Measurements from ENCODE around the gene SHH. TPM values are rescaled to one million over a fixed set of nuclear protein-coding genes. Genes with fewer than 3 reads are reported as not detected.
A peak's percentile ranks its signal among the peaks of the same experiment; 100 is the strongest.

Gene SHH
- total and polyA plus RNA-seq, 7 experiments from 2014 or later: not detected

DNA sequence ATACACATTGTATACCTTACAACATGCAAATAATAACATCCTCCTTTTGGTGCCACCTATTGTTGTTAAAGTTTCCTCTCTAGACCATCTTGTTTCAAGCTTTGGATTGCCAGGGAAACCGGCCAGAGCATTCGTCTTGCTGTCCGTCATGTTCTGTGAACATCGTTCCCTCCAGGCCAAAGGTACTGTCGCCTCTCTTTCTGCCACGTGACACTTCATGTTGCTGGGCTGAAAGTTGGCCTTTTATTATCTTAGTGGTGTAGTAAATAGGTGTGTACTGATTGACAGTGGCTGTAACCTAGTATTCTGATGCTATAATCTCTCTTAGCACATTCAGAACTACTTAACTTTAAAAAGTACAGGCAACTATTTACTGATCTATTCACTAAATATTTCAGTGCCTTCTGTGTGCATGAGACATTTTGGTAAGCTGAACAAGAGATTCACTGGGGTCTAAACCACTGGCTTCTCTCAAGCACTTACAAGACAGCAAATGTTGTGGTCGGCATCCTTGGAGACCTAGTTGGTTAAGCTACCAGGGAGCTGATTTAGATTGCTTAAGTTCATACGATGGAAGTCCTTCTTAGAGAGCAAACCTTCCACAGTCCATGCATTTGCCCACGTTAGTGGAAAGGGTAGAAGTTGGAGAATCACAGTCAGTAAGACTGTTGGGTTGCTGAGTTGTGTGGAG is 52.4 kb downstream of the SHH start:
- ChIA-PET CTCF (no interaction called here), POLR2A (no interaction called here)
- Mint-ChIP-seq H3K27ac (peak overlapping the region in 5 of 9 donors; percentile 36 to 76 (median 61)), H3K4me1 (peaks cover 47 to 78% (median 67%) of the 10 kb centered on the region in 7 donors), H3K27me3 (no peaks in the 10 kb centered on the region), H3K9me3 (peaks cover 0 to 2% (median 0%) of the 10 kb centered on the region in 11 donors), H3K36me3 (peaks cover 0 to 56% (median 14%) of the 10 kb centered on the region in 5 donors), H3K4me3 (peak overlapping the region in 1 of 10 donors; percentile 37)
- H3K4me3 ChIP-seq (ENCODE audit: low read length): no peak overlapping the region
- H3K36me3 ChIP-seq (ENCODE audit: control insufficient read depth in 2 of 3, insufficient read depth in 3 of 3, low read length in 3 of 3): peaks cover 0 to 26% (median 4%) of the 10 kb centered on the region in 3 experiments
- H3K4me1 ChIP-seq (ENCODE audit: control insufficient read depth in 2 of 2, insufficient read depth in 2 of 2, low read length in 2 of 2): peaks cover 22 to 26% of the 10 kb centered on the region in 2 donors
- no peaks in the 10 kb centered on the region for H3K9me3 ChIP-seq (ENCODE audit: control insufficient read depth in 2 of 3, low read length in 3 of 3)
- H3K27ac ChIP-seq (ENCODE audit: low read depth, low read length): no peak overlapping the region
- DNase-seq (no peak), ATAC-seq (no peak)
- no peaks in the 10 kb centered on the region for H3K27me3 ChIP-seq (ENCODE audit: control insufficient read depth in 2 of 2, insufficient read depth in 2 of 2, low read length in 2 of 2)
- intact Hi-C loops (cut with micrococcal nuclease): loop anchor here in 1 of 2 donors (5.0 kb wide), 1 partner anchor 758 kb away; the partner anchor contains the start of gene PAXIP1

- ATAC-seq (no peak), DNase-seq (no peak)
- Histone ChIP-seq H3K4me3 (ENCODE audit: low read length) (no peak overlapping the region), H3K36me3 (ENCODE audit: control insufficient read depth in 2 of 3, insufficient read depth in 3 of 3, low read length in 3 of 3) (peaks cover 0 to 33% (median 4%) of the 10 kb centered on the region in 3 experiments), H3K27ac (ENCODE audit: low read depth, low read length) (no peak overlapping the region), H3K9me3 (ENCODE audit: control insufficient read depth in 2 of 3, low read length in 3 of 3) (no peaks in the 10 kb centered on the region), H3K27me3 (ENCODE audit: control insufficient read depth in 2 of 2, insufficient read depth in 2 of 2, low read length in 2 of 2) (no peaks in the 10 kb centered on the region), H3K4me1 (ENCODE audit: control insufficient read depth in 2 of 2, insufficient read depth in 2 of 2, low read length in 2 of 2) (peaks cover 16 to 19% of the 10 kb centered on the region in 2 donors)
- CTCF ChIA-PET: interaction anchor here (1.8 kb wide), 1 partner anchor 9 kb away, joined by 7 read pairs; no protein-coding TSS in a partner anchor
- H3K27me3 Mint-ChIP-seq: no peaks in the 10 kb centered on the region
- H3K36me3 Mint-ChIP-seq: peaks cover 0 to 58% (median 14%) of the 10 kb centered on the region in 5 donors
- H3K4me1 Mint-ChIP-seq: peaks cover 47 to 78% (median 67%) of the 10 kb centered on the region in 7 donors
- intact Hi-C loops (cut with micrococcal nuclease): no loop called here
- peaks cover 0 to 2% (median 0%) of the 10 kb centered on the region in 11 donors for H3K9me3 Mint-ChIP-seq
- POLR2A ChIA-PET: no interaction called here
- H3K4me3 Mint-ChIP-seq: no peak overlapping the region
- no peak overlapping the region for H3K27ac Mint-ChIP-seq
These were observed 53.9 kb downstream of the SHH start for GRCh38 chr7:155758348-155758747.

DNA sequence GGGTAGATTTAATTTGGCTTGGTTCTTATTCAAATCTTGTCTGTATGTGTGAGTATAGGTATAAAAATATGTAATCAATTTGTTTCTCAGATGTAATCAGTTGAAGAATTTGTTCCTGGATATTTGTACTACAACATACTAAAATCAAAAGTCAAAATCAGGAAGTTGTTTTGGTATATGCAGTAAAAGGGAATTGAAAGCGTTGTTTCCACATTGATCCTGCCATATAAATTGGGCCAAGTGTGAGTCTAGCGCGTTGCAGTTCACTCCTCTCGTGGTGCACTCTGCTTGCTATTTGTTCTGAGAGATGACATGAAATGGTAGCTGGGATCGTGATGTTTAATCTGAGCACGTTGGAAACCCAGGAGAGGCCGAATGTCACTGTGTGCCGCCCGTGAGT is 55.9 kb downstream of the SHH start:
- Mint-ChIP-seq H3K27ac (peak overlapping the region in 2 of 9 donors; percentile 5 to 58), H3K4me1 (peaks cover 46 to 78% (median 67%) of the 10 kb centered on the region in 7 donors), H3K4me3 (no peak overlapping the region), H3K27me3 (no peaks in the 10 kb centered on the region), H3K36me3 (peaks cover 0 to 46% (median 14%) of the 10 kb centered on the region in 5 donors), H3K9me3 (peaks cover 0 to 2% (median 0%) of the 10 kb centered on the region in 11 donors)
- intact Hi-C loops (cut with micrococcal nuclease): no loop called here
- POLR2A ChIA-PET: no interaction called here
- peak; percentile 52 for ATAC-seq
- Histone ChIP-seq H3K27me3 (ENCODE audit: control insufficient read depth in 2 of 2, insufficient read depth in 2 of 2, low read length in 2 of 2) (no peaks in the 10 kb centered on the region), H3K36me3 (ENCODE audit: control insufficient read depth in 2 of 3, insufficient read depth in 3 of 3, low read length in 3 of 3) (peaks cover 0 to 33% (median 4%) of the 10 kb centered on the region in 3 experiments), H3K9me3 (ENCODE audit: control insufficient read depth in 2 of 3, low read length in 3 of 3) (no peaks in the 10 kb centered on the region), H3K4me1 (ENCODE audit: control insufficient read depth in 2 of 2, insufficient read depth in 2 of 2, low read length in 2 of 2) (peaks cover 14% of the 10 kb centered on the region in 2 donors), H3K27ac (ENCODE audit: low read depth, low read length) (no peak overlapping the region), H3K4me3 (ENCODE audit: low read length) (no peak overlapping the region)
- DNase-seq: no peak
- CTCF ChIA-PET: interaction anchor here (1.8 kb wide), 1 partner anchor 11 kb away, joined by 7 read pairs; no protein-coding TSS in a partner anchor

GRCh38 chr7:155755026-155755425 is 57.2 kb downstream of the SHH start:
- Mint-ChIP-seq H3K4me3 (peak overlapping the region in 1 of 10 donors; percentile 10), H3K9me3 (peaks cover 0 to 2% (median 0%) of the 10 kb centered on the region in 11 donors), H3K27me3 (no peaks in the 10 kb centered on the region), H3K27ac (peak overlapping the region in 8 of 9 donors; percentile 1 to 56 (median 32)), H3K4me1 (peaks cover 42 to 75% (median 64%) of the 10 kb centered on the region in 7 donors), H3K36me3 (peaks cover 0 to 39% (median 14%) of the 10 kb centered on the region in 5 donors)
- ATAC-seq: no peak
- H3K36me3 ChIP-seq (ENCODE audit: control insufficient read depth in 2 of 3, insufficient read depth in 3 of 3, low read length in 3 of 3): peaks cover 0 to 30% (median 4%) of the 10 kb centered on the region in 3 experiments
- no peak for DNase-seq
- CTCF ChIA-PET: interaction anchor here (0.6 kb wide), 1 partner anchor 375 kb away, joined by 4 read pairs; no protein-coding TSS in a partner anchor
- peaks cover 14% of the 10 kb centered on the region in 2 donors for H3K4me1 ChIP-seq (ENCODE audit: control insufficient read depth in 2 of 2, insufficient read depth in 2 of 2, low read length in 2 of 2)
- no peaks in the 10 kb centered on the region for H3K9me3 ChIP-seq (ENCODE audit: control insufficient read depth in 2 of 3, low read length in 3 of 3)
- intact Hi-C loops (cut with micrococcal nuclease): no loop called here
- H3K4me3 ChIP-seq (ENCODE audit: low read length): no peak overlapping the region
- POLR2A ChIA-PET: no interaction called here
- no peak overlapping the region for H3K27ac ChIP-seq (ENCODE audit: low read depth, low read length)
- no peaks in the 10 kb centered on the region for H3K27me3 ChIP-seq (ENCODE audit: control insufficient read depth in 2 of 2, insufficient read depth in 2 of 2, low read length in 2 of 2)

DNA sequence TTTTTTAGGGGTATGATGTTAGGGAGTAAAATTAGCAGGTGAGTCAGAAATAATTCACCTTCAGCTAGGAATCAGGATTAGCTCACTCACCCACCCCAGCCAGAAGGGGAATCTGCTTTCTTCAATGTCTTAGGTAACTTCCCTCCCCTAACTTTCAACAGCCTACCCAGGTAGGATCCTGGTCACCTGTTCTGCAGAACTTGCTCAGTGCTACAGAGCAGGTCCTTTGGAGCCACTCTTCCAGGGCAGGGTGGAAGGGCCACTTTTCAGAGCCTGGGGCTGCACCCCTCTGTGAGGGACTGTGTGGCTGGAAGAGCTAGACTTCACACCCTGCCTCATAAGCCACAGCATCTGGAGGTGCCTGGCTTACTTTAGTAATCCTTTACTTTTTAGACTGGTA is 58.1 kb downstream of the SHH start:
- Histone ChIP-seq H3K27me3 (ENCODE audit: control insufficient read depth in 2 of 2, insufficient read depth in 2 of 2, low read length in 2 of 2) (no peaks in the 10 kb centered on the region), H3K27ac (ENCODE audit: low read depth, low read length) (no peak overlapping the region), H3K9me3 (ENCODE audit: control insufficient read depth in 2 of 3, low read length in 3 of 3) (no peaks in the 10 kb centered on the region), H3K4me1 (ENCODE audit: control insufficient read depth in 2 of 2, insufficient read depth in 2 of 2, low read length in 2 of 2) (peaks cover 14% of the 10 kb centered on the region in 2 donors), H3K4me3 (ENCODE audit: low read length) (no peak overlapping the region), H3K36me3 (ENCODE audit: control insufficient read depth in 2 of 3, insufficient read depth in 3 of 3, low read length in 3 of 3) (peaks cover 0 to 26% (median 4%) of the 10 kb centered on the region in 3 experiments)
- CTCF ChIA-PET: no interaction called here
- ATAC-seq (no peak), DNase-seq (no peak)
- peaks cover 50 to 79% (median 68%) of the 10 kb centered on the region in 7 donors for H3K4me1 Mint-ChIP-seq
- peak overlapping the region in 3 of 10 donors; percentile 4 to 23 (median 16) for H3K4me3 Mint-ChIP-seq
- no peaks in the 10 kb centered on the region for H3K27me3 Mint-ChIP-seq
- peaks cover 0 to 2% (median 0%) of the 10 kb centered on the region in 11 donors for H3K9me3 Mint-ChIP-seq
- H3K36me3 Mint-ChIP-seq: peaks cover 0 to 35% (median 12%) of the 10 kb centered on the region in 5 donors
- intact Hi-C loops (cut with micrococcal nuclease): no loop called here
- POLR2A ChIA-PET: no interaction called here
- peak overlapping the region; percentile 8 to 91 (median 44) for H3K27ac Mint-ChIP-seq

DNA sequence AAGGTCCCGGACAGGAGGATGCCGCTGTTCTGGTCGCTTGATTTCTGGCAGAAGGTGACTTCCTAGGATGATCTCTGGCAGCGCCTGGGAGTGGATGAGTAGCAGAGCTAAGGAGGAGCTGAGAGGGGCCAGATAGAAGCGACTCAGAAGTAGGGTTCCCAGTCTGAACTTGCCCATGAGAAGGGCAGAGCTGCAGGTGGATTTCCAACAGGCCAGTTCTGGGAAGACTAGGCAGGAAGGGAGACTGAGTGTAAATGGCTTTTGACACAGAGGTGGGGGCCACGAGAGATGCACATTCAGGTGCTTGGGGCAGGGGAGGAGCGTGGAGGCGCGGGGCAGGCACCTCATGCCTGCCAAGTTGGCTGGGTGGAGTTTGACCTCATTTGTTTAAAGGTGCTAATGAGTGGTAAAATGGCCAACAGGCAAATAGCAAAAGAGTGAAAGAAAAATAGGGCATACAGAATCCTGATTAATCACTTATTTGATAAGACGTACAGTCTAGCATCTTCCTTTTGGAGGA is 58.8 kb downstream of the SHH start:
- peaks cover 0 to 2% (median 0%) of the 10 kb centered on the region in 11 donors for H3K9me3 Mint-ChIP-seq
- POLR2A ChIA-PET: no interaction called here
- intact Hi-C loops (cut with micrococcal nuclease): no loop called here
- H3K36me3 Mint-ChIP-seq: peaks cover 0 to 31% (median 7%) of the 10 kb centered on the region in 5 donors
- Histone ChIP-seq H3K9me3 (ENCODE audit: control insufficient read depth in 2 of 3, low read length in 3 of 3) (no peaks in the 10 kb centered on the region), H3K27me3 (ENCODE audit: control insufficient read depth in 2 of 2, insufficient read depth in 2 of 2, low read length in 2 of 2) (no peaks in the 10 kb centered on the region), H3K4me1 (ENCODE audit: control insufficient read depth in 2 of 2, insufficient read depth in 2 of 2, low read length in 2 of 2) (peaks cover 14% of the 10 kb centered on the region in 2 donors), H3K36me3 (ENCODE audit: control insufficient read depth in 2 of 3, insufficient read depth in 3 of 3, low read length in 3 of 3) (peaks cover 0 to 22% (median 4%) of the 10 kb centered on the region in 3 experiments), H3K4me3 (ENCODE audit: low read length) (no peak overlapping the region), H3K27ac (ENCODE audit: low read depth, low read length) (no peak overlapping the region)
- CTCF ChIA-PET: no interaction called here
- peaks cover 56 to 85% (median 75%) of the 10 kb centered on the region in 7 donors for H3K4me1 Mint-ChIP-seq
- ATAC-seq (no peak), DNase-seq (no peak)
- no peaks in the 10 kb centered on the region for H3K27me3 Mint-ChIP-seq
- peak overlapping the region; percentile 22 to 91 (median 54) for H3K27ac Mint-ChIP-seq
- H3K4me3 Mint-ChIP-seq: peak overlapping the region in 7 of 10 donors; percentile 2 to 67 (median 23)
